ENCODE measurements around the gene CLNS1A. TPM values are rescaled to one million over a fixed set of nuclear protein-coding genes. Genes with fewer than 3 reads are reported as not detected.

CLNS1A gene
- polyA plus RNA-seq, 3 donors = 53.1 to 140 (median 139) TPM

DNA sequence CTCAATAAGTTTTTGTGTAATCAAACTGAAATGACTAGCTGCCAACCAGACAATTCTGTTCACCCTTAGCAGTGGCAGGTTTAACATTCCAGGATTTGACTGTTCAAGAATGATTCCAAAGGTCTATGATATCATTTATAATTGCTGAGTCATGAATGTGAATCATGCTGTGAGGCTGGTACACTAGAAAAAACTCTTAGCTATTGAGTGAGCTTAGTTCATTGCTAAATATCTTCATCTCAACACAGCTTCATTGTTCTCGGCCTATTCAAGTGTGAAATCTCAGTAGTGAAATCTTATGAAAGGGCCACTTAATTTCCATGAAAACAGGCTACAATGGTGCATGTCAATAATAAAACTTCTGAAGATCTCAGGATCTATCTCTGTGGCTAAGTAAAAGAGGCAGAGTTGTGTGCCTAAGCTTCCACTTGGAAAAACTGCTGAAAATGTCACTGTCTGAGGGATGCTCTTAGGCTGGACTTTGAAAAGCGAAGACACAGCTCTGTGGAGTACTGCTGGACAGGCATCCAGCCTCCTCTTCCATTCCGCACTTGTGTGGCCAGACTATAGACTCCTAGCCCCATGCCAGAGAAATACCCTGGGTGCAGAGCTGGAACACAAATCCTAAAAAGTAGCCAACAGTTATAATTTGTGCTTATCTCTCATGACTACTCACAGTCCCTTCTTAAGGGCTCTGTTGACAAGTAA lies 35.1 kb downstream of the CLNS1A start:
- Histone ChIP-seq H3K36me3 (replicated peaks in 1 of 2; ENCODE audit: control insufficient read depth in 1 of 2, insufficient read depth in 2 of 2, low read length in 2 of 2) (peaks cover 15 to 45% of the 10 kb centered on the region in 2 donors), H3K79me2 (ENCODE audit: insufficient read depth, low read length) (no peaks in the 10 kb centered on the region), H3K27ac (ENCODE audit: low read depth in 1 of 2, low read length in 2 of 2) (peak overlapping the region in 1 of 2 donors; percentile 16), H3K9ac (ENCODE audit: insufficient read depth, low read length, poor library complexity, severe bottlenecking) (no peak overlapping the region), H3K4me2 (replicated peaks; ENCODE audit: extremely low read depth, low read length, poor library complexity, severe bottlenecking) (no peak overlapping the region), H2AFZ (ENCODE audit: insufficient read depth, low read depth, low read length, poor library complexity, severe bottlenecking) (no peak overlapping the region), H3K4me1 (ENCODE audit: control insufficient read depth in 1 of 2, insufficient read depth in 2 of 2, low read length in 2 of 2) (no peaks in the 10 kb centered on the region), H3K4me3 (replicated peaks in 1 of 3; ENCODE audit: low read depth in 2 of 3, low read length in 3 of 3) (no peak overlapping the region), H3K27me3 (ENCODE audit: control insufficient read depth in 2 of 2, insufficient read depth in 2 of 2, low read length in 2 of 2) (no peaks in the 10 kb centered on the region), H3K9me3 (replicated peaks in 1 of 2; ENCODE audit: control insufficient read depth in 1 of 2, insufficient read depth in 1 of 2, low read length in 2 of 2) (no peaks in the 10 kb centered on the region), H4K20me1 (ENCODE audit: insufficient read depth, low read length) (no peaks in the 10 kb centered on the region)
- Mint-ChIP-seq H3K27ac (peak overlapping the region in 2 of 7 donors; percentile 52 to 57), H3K4me1 (no peaks in the 10 kb centered on the region), H3K27me3 (ENCODE audit: low read depth in 3 of 3) (no peaks in the 10 kb centered on the region), H3K9me3 (no peaks in the 10 kb centered on the region), H3K4me3 (no peak overlapping the region), H3K36me3 (peaks cover 14 to 36% of the 10 kb centered on the region in 2 donors)
- TF ChIP-seq CTCF (IDR thresholded peaks at IDR 0.05) = no peak
- WGBS (ENCODE audit: insufficient coverage) = 100% methylated on average over 1 of the region's 3 CpGs
- intact Hi-C loops (cut with micrococcal nuclease) = no loop called here
- DNase-seq = no peak

GRCh38 chr11:77598195-77598594 lies 39.4 kb downstream of the CLNS1A start:
- Histone ChIP-seq H3K9me3 (replicated peaks in 1 of 2; ENCODE audit: control insufficient read depth in 1 of 2, insufficient read depth in 1 of 2, low read length in 2 of 2) (no peaks in the 10 kb centered on the region), H3K27ac (ENCODE audit: low read depth in 1 of 2, low read length in 2 of 2) (no peak overlapping the region), H3K4me1 (ENCODE audit: control insufficient read depth in 1 of 2, insufficient read depth in 2 of 2, low read length in 2 of 2) (no peaks in the 10 kb centered on the region), H3K9ac (ENCODE audit: insufficient read depth, low read length, poor library complexity, severe bottlenecking) (no peak overlapping the region), H3K79me2 (ENCODE audit: insufficient read depth, low read length) (no peaks in the 10 kb centered on the region), H3K4me3 (replicated peaks in 1 of 3; ENCODE audit: low read depth in 2 of 3, low read length in 3 of 3) (no peak overlapping the region), H4K20me1 (ENCODE audit: insufficient read depth, low read length) (no peaks in the 10 kb centered on the region), H3K27me3 (ENCODE audit: control insufficient read depth in 2 of 2, insufficient read depth in 2 of 2, low read length in 2 of 2) (no peaks in the 10 kb centered on the region), H3K4me2 (replicated peaks; ENCODE audit: extremely low read depth, low read length, poor library complexity, severe bottlenecking) (no peak overlapping the region), H3K36me3 (replicated peaks in 1 of 2; ENCODE audit: control insufficient read depth in 1 of 2, insufficient read depth in 2 of 2, low read length in 2 of 2) (peaks cover 0 to 13% of the 10 kb centered on the region in 2 donors), H2AFZ (ENCODE audit: insufficient read depth, low read depth, low read length, poor library complexity, severe bottlenecking) (no peak overlapping the region)
- no peaks in the 10 kb centered on the region for H3K27me3 Mint-ChIP-seq (ENCODE audit: low read depth in 3 of 3)
- no CpG with 5 or more reads among the region's 2 CpGs for WGBS (ENCODE audit: insufficient coverage)
- TF ChIP-seq CTCF (IDR thresholded peaks at IDR 0.05) = no peak
- intact Hi-C loops (cut with micrococcal nuclease) = no loop called here
- no peaks in the 10 kb centered on the region for H3K9me3 Mint-ChIP-seq
- no peak overlapping the region for H3K27ac Mint-ChIP-seq
- H3K4me3 Mint-ChIP-seq = no peak overlapping the region
- peaks cover 2 to 17% of the 10 kb centered on the region in 2 donors for H3K36me3 Mint-ChIP-seq
- H3K4me1 Mint-ChIP-seq = no peaks in the 10 kb centered on the region
- no peak for DNase-seq

Data from CD14-positive monocyte (primary cell).